IMR-90 (cell line): ENCODE data around the gene EPSTI1. TPM values are rescaled to one million over a fixed set of nuclear protein-coding genes. Genes with fewer than 3 reads are reported as not detected.

Source experiments
- ATAC-seq: fragments of 200-7000 bp; cut with Tn5 transposase; 2 replicates; pipeline ENCODE4 v1.9.1; 2020; ENCODE audit warnings: low read depth, mild to moderate bottlenecking, moderate library complexity
- BruUV-seq: library from RNA; stranded (reverse); fragments of 400-500 nt; replicated peaks from 2 replicates; lab custom pipeline; 2021; lab: Mats Ljungman, UMichigan
- CTCF ChIA-PET: fragments of 300-600 bp; formaldehyde crosslinking; extraction: SDS; loops from one replicate; lab custom pipeline; 2021; ENCODE audit warnings: antibody characterized with exemption; lab: Yijun Ruan, JAX
- POLR2A ChIA-PET: fragments of 300-600 bp; sonication (Branson Sonifier 250); formaldehyde crosslinking; loops from one replicate; lab custom pipeline; 2022; ENCODE audit warnings: antibody characterized with exemption; ENCODE audit not compliant: unreplicated experiment; lab: Charles Lee
- DNase-seq: peaks from one replicate; pipeline ENCODE4 v3.0.0; 2013
- H2AFZ ChIP-seq: replicated peaks from 2 replicates; pipeline ENCODE3; 2013; ENCODE audit warnings: low read length, mild to moderate bottlenecking; ENCODE audit not compliant: poor library complexity
- H2AK5ac ChIP-seq: 2 replicates; pipeline ENCODE4 v1.6.1; 2013; ENCODE audit warnings: low read depth, low read length, inconsistent platforms
- H2AK9ac ChIP-seq: replicated peaks from 2 replicates; pipeline ENCODE3; 2013; ENCODE audit warnings: mild to moderate bottlenecking, low read depth, low read length, moderate library complexity; ENCODE audit not compliant: poor library complexity
- H2BK120ac ChIP-seq: 2 replicates; pipeline ENCODE4 v1.6.1; 2013; ENCODE audit warnings: low read depth, low read length, inconsistent platforms
- H2BK15ac ChIP-seq: 3 replicates; pipeline ENCODE4 v1.6.1; 2013; ENCODE audit warnings: low read depth, low read length, inconsistent platforms
- H2BK20ac ChIP-seq: 2 replicates; pipeline ENCODE4 v1.6.1; 2013; ENCODE audit warnings: low read depth, mild to moderate bottlenecking, inconsistent platforms, low read length, moderate library complexity
- H2BK5ac ChIP-seq: 2 replicates; pipeline ENCODE4 v1.6.1; 2013; ENCODE audit warnings: mild to moderate bottlenecking, low read depth, low read length, inconsistent platforms; ENCODE audit not compliant: poor library complexity, severe bottlenecking
- H3K14ac ChIP-seq: replicated peaks from 2 replicates; pipeline ENCODE4 v1.6.1; 2013; ENCODE audit warnings: low read depth, low read length, inconsistent platforms
- H3K18ac ChIP-seq: 2 replicates; pipeline ENCODE4 v1.6.1; 2013; ENCODE audit warnings: low read depth, low read length, control low read depth
- H3K23ac ChIP-seq: 2 replicates; pipeline ENCODE4 v1.6.1; 2013; ENCODE audit warnings: low read depth, low read length, inconsistent platforms
- H3K27ac ChIP-seq: 2 replicates; pipeline ENCODE4 v1.5.1; 2013; ENCODE audit warnings: mild to moderate bottlenecking, control low read depth, low read length; ENCODE audit not compliant: insufficient read depth
- H3K27me3 ChIP-seq: 2 replicates; pipeline ENCODE4 v1.6.1; 2013; ENCODE audit warnings: low read length; ENCODE audit not compliant: control insufficient read depth, insufficient read depth
- H3K36me3 ChIP-seq: 2 replicates; pipeline ENCODE4 v1.6.1; 2013; ENCODE audit warnings: low read length, mixed read lengths; ENCODE audit not compliant: control insufficient read depth, insufficient read depth
- H3K4ac ChIP-seq: 2 replicates; pipeline ENCODE4 v1.6.1; 2013; ENCODE audit warnings: low read depth, low read length, inconsistent platforms
- H3K4me1 ChIP-seq: 2 replicates; pipeline ENCODE4 v1.6.1; 2013; ENCODE audit warnings: low read length, mixed read lengths; ENCODE audit not compliant: control insufficient read depth, insufficient read depth
- H3K4me2 ChIP-seq: 2 replicates; pipeline ENCODE4 v1.6.1; 2013; ENCODE audit warnings: low read depth, mild to moderate bottlenecking, control low read depth, low read length, moderate library complexity
- H3K4me3 ChIP-seq: 2 replicates; pipeline ENCODE4 v1.5.1; 2013; ENCODE audit warnings: low read depth, mild to moderate bottlenecking, control low read depth, low read length, moderate library complexity; ENCODE audit not compliant: insufficient read depth
- H3K56ac ChIP-seq: 2 replicates; pipeline ENCODE4 v1.6.1; 2013; ENCODE audit warnings: low read length, inconsistent platforms; ENCODE audit not compliant: insufficient read depth; ENCODE audit errors: extremely low read depth
- H3K79me1 ChIP-seq, 2 experiments: 2 replicates each; pipeline ENCODE4 v1.6.1; 2013; ENCODE audit warnings: low read length in 2 of 2, inconsistent platforms in 1 of 2, low read depth in 1 of 2
- H3K9ac ChIP-seq: 2 replicates; pipeline ENCODE4 v1.6.1; 2013; ENCODE audit warnings: low read depth, low read length, control low read depth
- H3K9me1 ChIP-seq: 2 replicates; pipeline ENCODE4 v1.6.1; 2013; ENCODE audit warnings: low read length, inconsistent platforms; ENCODE audit not compliant: insufficient read depth
- H3K9me3 ChIP-seq: 2 replicates; pipeline ENCODE4 v1.6.1; 2013; ENCODE audit warnings: low read length; ENCODE audit not compliant: control insufficient read depth, insufficient read depth
- H4K20me1 ChIP-seq: 2 replicates; pipeline ENCODE4 v1.6.1; 2013; ENCODE audit warnings: low read length, inconsistent platforms; ENCODE audit not compliant: insufficient read depth
- H4K5ac ChIP-seq: 2 replicates; pipeline ENCODE4 v1.6.1; 2013; ENCODE audit warnings: mild to moderate bottlenecking, low read depth, low read length, control low read depth
- H4K8ac ChIP-seq, 2 experiments: 2 replicates each; pipeline ENCODE4 v1.6.1; 2013; ENCODE audit warnings: low read depth in 2 of 2, low read length in 2 of 2, control low read depth in 1 of 2, inconsistent platforms in 1 of 2
- H4K91ac ChIP-seq: 2 replicates; pipeline ENCODE4 v1.6.1; 2013; ENCODE audit warnings: low read depth, low read length, inconsistent platforms; ENCODE audit not compliant: insufficient read depth
- NFE2L2 ChIP-seq: fragments of 150-350 bp; IDR thresholded peaks from 2 replicates; pipeline ENCODE4 v1.6.1; 2016; ENCODE audit warnings: low read depth, mild to moderate bottlenecking, low read length
- RAD21 ChIP-seq: IDR thresholded peaks from 2 replicates; pipeline ENCODE4 v1.6.1; 2012; ENCODE audit warnings: low read length, improper control_type of control experiment
- WGBS, 2 experiments: methylation state at CpG; one replicate each; pipeline versions ENCODE4 v1.1.5 to v1.1.7; 2013; ENCODE audit warnings: missing lambda C conversion rate in 2 of 2; ENCODE audit not compliant: insufficient read length in 1 of 2; ENCODE audit errors: extremely low coverage in 2 of 2; 5-methylcytosine and 5-hydroxymethylcytosine counted together
- dilution Hi-C: fragments of 300-500 bp; cut with HindIII; formaldehyde crosslinking; loops from one replicate; pipeline ENCODE4 v1.14.3; 2018; ENCODE audit warnings: low sequenced_read_pairs; ENCODE audit not compliant: unreplicated experiment
- in situ Hi-C: fragments of 300-500 bp; cut with MboI; formaldehyde crosslinking; loops from 3 replicates; pipeline ENCODE4 v1.14.3; 2019; ENCODE audit warnings: low sequenced_read_pairs, inconsistent platforms, mixed read lengths
- intact Hi-C: fragments of 100-400 bp; cut with micrococcal nuclease; formaldehyde crosslinking; loops from 2 replicates; pipeline ENCODE4 v1.10.0; 2022
- polyA plus RNA-seq, 3 experiments: library from polyadenylated mRNA; depleted of rRNA; stranded (reverse); fragments of >200 nt; gene quantifications; 2 replicates each; pipeline ENCODE4 v1.2.3, GENCODE V29; 2012; ENCODE audit warnings: low replicate concordance in 1 of 3
- total RNA-seq: library from RNA; depleted of rRNA; stranded (reverse); fragments of >200 nt; gene quantifications from 2 replicates; pipeline ENCODE4 v1.2.3, GENCODE V29; 2012

EPSTI1 gene
- total and polyA plus RNA-seq, 2 of the 4 experiments (the other 2 are of a cell fraction), result 0.90 to 1.6 TPM

- Histone ChIP-seq H4K5ac (no peak overlapping the region), H3K4me2 (no peak overlapping the region), H3K23ac (no peak overlapping the region), H2BK120ac (no peak overlapping the region), H2BK5ac (no peak overlapping the region), H3K36me3 (peaks cover 6% of the 10 kb centered on the region), H2BK20ac (no peak overlapping the region), H4K91ac (no peak overlapping the region), H3K14ac (no peak overlapping the region), H3K27me3 (no peaks in the 10 kb centered on the region), H3K56ac (no peak overlapping the region), H3K18ac (no peak overlapping the region), H2AFZ (no peak overlapping the region), H4K20me1 (0 out of 2 replicates have a peak, but pooled peaks cover 8% of the 10 kb centered on the region), H3K9me1 (peaks cover 6% of the 10 kb centered on the region; the same call in 1 of the 2 replicates), H3K27ac (no peak overlapping the region), H2BK15ac (no peak overlapping the region), H3K79me1 (peaks cover 27 to 58% of the 10 kb centered on the region in 2 experiments), H2AK5ac (no peak overlapping the region), H3K4ac (no peak overlapping the region), H3K4me1 (no peaks in the 10 kb centered on the region), H3K9ac (no peak overlapping the region), H3K9me3 (no peaks in the 10 kb centered on the region), H3K4me3 (no peak overlapping the region), H2AK9ac (no peak overlapping the region), H4K8ac (no peak overlapping the region)
- intact Hi-C loops (no loop called here), in situ Hi-C loops (no loop called here), dilution Hi-C loops (no loop called here)
- ATAC-seq, result no peak
- CTCF ChIA-PET, result no interaction called here
- no CpG with 5 or more reads among the region's 4 CpGs for WGBS, 2 experiments
- POLR2A ChIA-PET, result no interaction called here
- TF ChIP-seq NFE2L2 (no peak), RAD21 (no peak)
- no TSS peak for BruUV-seq
- DNase-seq, result no peak
These were observed 39.8 kb upstream of the EPSTI1 start for GRCh38 chr13:43031881-43032280.
